Neural cell (in vitro differentiated cells): Measurements from ENCODE around the gene KRT9.
"Not testable (repeated sequence)": the region's sequence is repeated elsewhere in the genome, so short reads cannot be mapped to it uniquely, and the experiment has no call there.

Source experiments
- EP300 ChIP-seq: fragments of 450-650 bp; conservative IDR thresholded peaks from 2 replicates; pipeline ENCODE4 v1.6.1; 2014; ENCODE audit warnings: antibody characterized with exemption, mild to moderate bottlenecking, moderate library complexity; ENCODE audit not compliant: poor library complexity, severe bottlenecking
- EZH2 ChIP-seq: fragments of 200-600, 300-800 bp; shearing (Covaris generic), sonication (generic); IDR thresholded peaks from 2 replicates; pipeline ENCODE4 v1.6.1; 2014; ENCODE audit warnings: antibody characterized with exemption, low read length, borderline replicate concordance, mild to moderate bottlenecking; ENCODE audit not compliant: insufficient read depth, poor library complexity, severe bottlenecking
- POLR2AphosphoS5 ChIP-seq: IDR thresholded peaks from 2 replicates; pipeline ENCODE4 v1.6.1; 2012
- RAD21 ChIP-seq: fragments of 450-650 bp; conservative IDR thresholded peaks from 2 replicates; pipeline ENCODE4 v1.6.1; 2014; ENCODE audit warnings: antibody characterized with exemption, mild to moderate bottlenecking, moderate library complexity
- TF ChIP-seq, protein P1 (sequence below): fragments of 450-650 bp; IDR thresholded peaks from 2 replicates; pipeline ENCODE4 v1.5.1; 2014; ENCODE audit warnings: antibody characterized with exemption, mild to moderate bottlenecking, moderate library complexity; ENCODE audit not compliant: poor library complexity, severe bottlenecking
- TF ChIP-seq, protein P2 (sequence below): IDR thresholded peaks from 2 replicates; pipeline ENCODE4 v1.6.1; 2012; ENCODE audit warnings: borderline replicate concordance

DNA sequence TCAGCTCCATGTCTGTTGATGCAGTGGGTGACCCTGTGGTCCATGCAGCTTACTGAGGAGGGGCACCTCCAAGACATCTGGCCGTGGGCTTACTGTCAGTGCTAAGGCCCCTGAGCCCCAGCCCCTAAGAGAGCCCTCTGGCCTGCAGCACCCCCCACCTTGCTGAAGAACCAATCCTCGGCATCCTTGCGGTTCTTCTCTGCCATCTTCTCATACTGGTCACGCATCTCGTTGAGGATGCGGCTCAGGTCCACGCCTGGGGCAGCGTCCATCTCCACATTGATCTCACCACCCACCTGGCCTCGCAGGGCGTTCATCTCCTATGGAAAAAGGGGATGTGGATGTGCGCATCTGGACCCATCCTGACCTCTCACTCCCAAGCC lies 49.6 kb upstream of the KRT9 start:
- TF ChIP-seq EZH2, POLR2AphosphoS5, RAD21, EP300: not testable (repeated sequence)
- TF ChIP-seq, protein P1, sequence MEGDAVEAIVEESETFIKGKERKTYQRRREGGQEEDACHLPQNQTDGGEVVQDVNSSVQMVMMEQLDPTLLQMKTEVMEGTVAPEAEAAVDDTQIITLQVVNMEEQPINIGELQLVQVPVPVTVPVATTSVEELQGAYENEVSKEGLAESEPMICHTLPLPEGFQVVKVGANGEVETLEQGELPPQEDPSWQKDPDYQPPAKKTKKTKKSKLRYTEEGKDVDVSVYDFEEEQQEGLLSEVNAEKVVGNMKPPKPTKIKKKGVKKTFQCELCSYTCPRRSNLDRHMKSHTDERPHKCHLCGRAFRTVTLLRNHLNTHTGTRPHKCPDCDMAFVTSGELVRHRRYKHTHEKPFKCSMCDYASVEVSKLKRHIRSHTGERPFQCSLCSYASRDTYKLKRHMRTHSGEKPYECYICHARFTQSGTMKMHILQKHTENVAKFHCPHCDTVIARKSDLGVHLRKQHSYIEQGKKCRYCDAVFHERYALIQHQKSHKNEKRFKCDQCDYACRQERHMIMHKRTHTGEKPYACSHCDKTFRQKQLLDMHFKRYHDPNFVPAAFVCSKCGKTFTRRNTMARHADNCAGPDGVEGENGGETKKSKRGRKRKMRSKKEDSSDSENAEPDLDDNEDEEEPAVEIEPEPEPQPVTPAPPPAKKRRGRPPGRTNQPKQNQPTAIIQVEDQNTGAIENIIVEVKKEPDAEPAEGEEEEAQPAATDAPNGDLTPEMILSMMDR: not testable (repeated sequence)
- TF ChIP-seq, protein P2, sequence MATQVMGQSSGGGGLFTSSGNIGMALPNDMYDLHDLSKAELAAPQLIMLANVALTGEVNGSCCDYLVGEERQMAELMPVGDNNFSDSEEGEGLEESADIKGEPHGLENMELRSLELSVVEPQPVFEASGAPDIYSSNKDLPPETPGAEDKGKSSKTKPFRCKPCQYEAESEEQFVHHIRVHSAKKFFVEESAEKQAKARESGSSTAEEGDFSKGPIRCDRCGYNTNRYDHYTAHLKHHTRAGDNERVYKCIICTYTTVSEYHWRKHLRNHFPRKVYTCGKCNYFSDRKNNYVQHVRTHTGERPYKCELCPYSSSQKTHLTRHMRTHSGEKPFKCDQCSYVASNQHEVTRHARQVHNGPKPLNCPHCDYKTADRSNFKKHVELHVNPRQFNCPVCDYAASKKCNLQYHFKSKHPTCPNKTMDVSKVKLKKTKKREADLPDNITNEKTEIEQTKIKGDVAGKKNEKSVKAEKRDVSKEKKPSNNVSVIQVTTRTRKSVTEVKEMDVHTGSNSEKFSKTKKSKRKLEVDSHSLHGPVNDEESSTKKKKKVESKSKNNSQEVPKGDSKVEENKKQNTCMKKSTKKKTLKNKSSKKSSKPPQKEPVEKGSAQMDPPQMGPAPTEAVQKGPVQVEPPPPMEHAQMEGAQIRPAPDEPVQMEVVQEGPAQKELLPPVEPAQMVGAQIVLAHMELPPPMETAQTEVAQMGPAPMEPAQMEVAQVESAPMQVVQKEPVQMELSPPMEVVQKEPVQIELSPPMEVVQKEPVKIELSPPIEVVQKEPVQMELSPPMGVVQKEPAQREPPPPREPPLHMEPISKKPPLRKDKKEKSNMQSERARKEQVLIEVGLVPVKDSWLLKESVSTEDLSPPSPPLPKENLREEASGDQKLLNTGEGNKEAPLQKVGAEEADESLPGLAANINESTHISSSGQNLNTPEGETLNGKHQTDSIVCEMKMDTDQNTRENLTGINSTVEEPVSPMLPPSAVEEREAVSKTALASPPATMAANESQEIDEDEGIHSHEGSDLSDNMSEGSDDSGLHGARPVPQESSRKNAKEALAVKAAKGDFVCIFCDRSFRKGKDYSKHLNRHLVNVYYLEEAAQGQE: not testable (repeated sequence)
